T-helper 2 cell treated with Interferon-gamma antibody and Interleukin-4, amounts not matched to agents 5 μg/mL and 100 μg/mL, for 36 hours (primary cell): ENCODE results near the gene MYO1D.
"Not testable (repeated sequence)": the region's sequence is repeated elsewhere in the genome, so short reads cannot be mapped to it uniquely, and the experiment has no call there.

Experiments
- DNase-seq: peaks from one replicate; pipeline ENCODE4 v3.0.0; 2021; ENCODE audit warnings: low spot score
- H3K27ac Mint-ChIP-seq: one replicate; pipeline ENCODE4 v1.8.0; 2021; ENCODE audit warnings: mild to moderate bottlenecking, mixed read lengths
- H3K27me3 Mint-ChIP-seq: one replicate; pipeline ENCODE4 v1.8.0; 2021; ENCODE audit warnings: low read depth, mixed read lengths
- H3K36me3 Mint-ChIP-seq: one replicate; pipeline ENCODE4 v1.8.0; 2021; ENCODE audit warnings: low read depth, mixed read lengths
- H3K4me1 Mint-ChIP-seq: one replicate; pipeline ENCODE4 v1.8.0; 2021; ENCODE audit warnings: low read depth, mixed read lengths
- H3K4me3 Mint-ChIP-seq: one replicate; pipeline ENCODE4 v1.8.0; 2022; ENCODE audit warnings: mild to moderate bottlenecking, moderate library complexity, mixed read lengths
- H3K9me3 Mint-ChIP-seq: one replicate; pipeline ENCODE4 v1.8.0; 2021; ENCODE audit warnings: mixed read lengths

The MYO1D gene

DNA sequence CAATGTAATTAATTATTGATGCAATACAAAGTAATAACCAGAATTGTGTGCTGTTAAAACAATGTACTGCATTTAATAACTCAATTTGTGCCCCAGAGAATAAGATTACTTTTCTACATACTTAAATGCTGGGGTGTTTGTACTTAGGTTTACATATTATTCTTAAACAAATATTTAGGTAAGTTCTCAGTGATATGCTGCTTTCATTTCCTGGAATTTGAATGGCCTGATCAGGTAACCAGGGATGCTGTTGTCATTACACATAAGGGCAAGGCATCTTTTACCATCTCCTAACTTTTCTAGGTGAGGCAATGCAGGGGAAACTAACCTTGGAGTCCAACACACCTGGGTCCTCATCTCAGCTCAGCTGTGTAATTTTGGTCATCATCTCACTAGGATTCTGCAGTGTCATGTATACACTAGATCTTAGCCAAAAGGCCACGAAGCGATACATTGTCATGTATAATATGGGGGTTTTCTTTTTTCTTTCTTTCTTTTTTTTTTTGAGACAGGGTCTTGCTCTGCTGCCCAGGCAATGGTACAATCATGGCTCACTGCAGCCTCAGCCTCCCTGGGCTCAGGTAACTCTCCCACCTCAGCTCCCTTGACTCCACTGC is 45.2 kb downstream of the MYO1D start:
- no peaks in the 10 kb centered on the region for H3K9me3 Mint-ChIP-seq
- H3K36me3 Mint-ChIP-seq = no peaks in the 10 kb centered on the region
- no peak overlapping the region for H3K27ac Mint-ChIP-seq
- DNase-seq = no peak
- H3K27me3 Mint-ChIP-seq = peaks cover 10% of the 10 kb centered on the region
- H3K4me3 Mint-ChIP-seq = no peak overlapping the region
- H3K4me1 Mint-ChIP-seq = peaks cover 14% of the 10 kb centered on the region

DNA sequence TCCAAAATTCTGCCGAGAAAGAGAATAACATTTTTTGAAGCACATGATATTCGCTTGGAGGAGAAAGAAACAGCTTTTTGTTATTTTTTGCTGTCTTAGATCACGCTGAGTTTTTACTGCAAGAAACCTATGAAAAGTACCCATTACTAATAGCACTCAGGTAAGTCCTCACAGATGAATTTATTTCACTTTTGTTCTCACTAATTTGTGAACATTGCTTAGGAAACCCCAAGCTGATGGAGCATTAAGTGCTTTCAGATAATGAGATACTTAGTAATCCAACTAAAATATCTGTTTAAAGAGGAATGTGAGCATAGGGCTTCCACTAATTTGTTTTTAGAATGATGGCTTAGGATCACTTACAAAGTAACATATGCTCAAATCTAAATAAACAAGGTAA is 45.7 kb downstream of the MYO1D start:
- DNase-seq = no peak
- Mint-ChIP-seq H3K4me1 (peaks cover 14% of the 10 kb centered on the region), H3K36me3 (no peaks in the 10 kb centered on the region), H3K9me3 (no peaks in the 10 kb centered on the region), H3K27me3 (peaks cover 10% of the 10 kb centered on the region), H3K4me3 (no peak overlapping the region), H3K27ac (no peak overlapping the region)

DNA sequence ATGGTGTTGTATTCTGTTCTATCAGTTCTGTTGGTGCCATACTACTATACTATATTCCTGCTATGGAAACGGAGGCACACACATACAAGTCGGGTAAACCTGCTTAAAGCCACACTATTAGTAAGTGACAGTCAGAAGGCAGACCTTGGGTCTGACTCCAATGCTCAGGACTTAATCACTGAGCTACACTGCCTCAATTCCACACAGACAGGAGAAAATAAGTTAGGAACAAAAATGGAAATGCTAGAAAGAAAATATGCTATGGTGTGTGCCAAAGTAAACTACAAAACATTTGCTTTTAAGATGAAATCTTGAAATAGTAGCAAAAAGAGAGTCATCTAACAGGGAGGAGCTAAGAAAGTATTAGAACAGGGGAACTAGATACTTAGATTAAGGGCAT is 48.1 kb downstream of the MYO1D start:
- Mint-ChIP-seq H3K4me3 (no peak overlapping the region), H3K9me3 (no peaks in the 10 kb centered on the region), H3K27ac (no peak overlapping the region), H3K36me3 (no peaks in the 10 kb centered on the region), H3K27me3 (peaks cover 16% of the 10 kb centered on the region), H3K4me1 (peaks cover 15% of the 10 kb centered on the region)
- DNase-seq = no peak

DNA sequence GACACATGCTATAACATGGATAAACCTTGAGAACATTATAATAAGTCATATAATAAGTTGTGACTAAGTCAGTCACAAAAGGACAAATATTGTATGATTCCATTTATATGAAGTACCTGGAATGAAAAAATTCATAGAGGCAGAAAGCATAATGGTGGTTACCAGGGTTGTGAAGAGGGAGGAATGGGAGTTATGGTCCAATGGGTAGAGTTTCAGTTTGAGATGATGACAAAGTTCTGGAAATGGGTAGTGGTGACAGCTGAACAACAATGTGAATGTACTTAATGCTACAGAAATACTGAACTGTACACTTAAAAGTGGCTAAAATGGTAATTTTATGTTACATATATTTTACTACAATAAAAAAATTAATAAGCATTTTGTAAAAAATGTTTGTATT is 49.7 kb downstream of the MYO1D start:
- Mint-ChIP-seq H3K27ac (no peak overlapping the region), H3K9me3 (no peaks in the 10 kb centered on the region), H3K27me3 (peaks cover 13% of the 10 kb centered on the region), H3K4me1 (peaks cover 17% of the 10 kb centered on the region), H3K4me3 (no peak overlapping the region), H3K36me3 (no peaks in the 10 kb centered on the region)
- no peak for DNase-seq

DNA sequence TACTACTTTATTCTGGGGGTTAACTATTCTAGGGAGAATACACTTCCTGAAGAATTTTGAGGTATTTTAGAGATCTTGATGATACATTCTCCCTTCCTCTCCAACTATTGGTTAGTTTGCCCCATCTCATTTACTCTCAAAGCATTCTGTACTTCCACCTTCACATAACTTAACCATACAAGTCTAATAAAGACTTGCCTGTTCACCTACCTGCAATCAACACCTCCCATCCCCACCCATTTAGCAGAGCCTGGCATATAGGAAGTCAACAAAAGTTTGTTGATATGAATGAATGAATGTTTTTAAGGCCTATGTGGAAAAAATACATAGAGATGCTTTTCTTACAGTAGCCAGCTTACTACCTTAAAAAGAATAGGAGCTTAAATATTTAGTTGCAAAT is 50.8 kb downstream of the MYO1D start:
- Mint-ChIP-seq H3K36me3 (no peaks in the 10 kb centered on the region), H3K9me3 (no peaks in the 10 kb centered on the region), H3K4me3 (no peak overlapping the region), H3K4me1 (peaks cover 17% of the 10 kb centered on the region), H3K27me3 (peaks cover 15% of the 10 kb centered on the region), H3K27ac (no peak overlapping the region)
- DNase-seq = no peak

DNA sequence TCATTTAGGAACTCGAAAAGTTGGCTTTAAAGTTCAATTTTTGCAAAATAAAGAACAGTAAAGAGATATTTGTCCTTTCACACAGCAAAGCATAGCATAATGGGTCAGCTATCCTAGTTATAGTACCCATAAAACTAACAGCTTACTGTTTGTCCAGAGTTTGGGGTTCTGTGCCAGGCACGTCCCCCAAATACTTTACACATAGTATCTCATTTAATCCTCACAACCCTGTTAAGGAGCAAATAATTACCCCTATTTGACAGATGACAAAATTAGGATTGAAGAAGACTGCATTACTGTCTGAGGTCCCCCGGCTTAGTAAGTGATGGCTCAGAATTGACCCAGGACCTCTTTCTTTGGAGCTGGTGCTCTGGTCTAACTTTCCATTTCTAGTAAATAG is 52.6 kb downstream of the MYO1D start:
- Mint-ChIP-seq H3K9me3 (no peaks in the 10 kb centered on the region), H3K27me3 (peaks cover 19% of the 10 kb centered on the region), H3K4me3 (no peak overlapping the region), H3K36me3 (no peaks in the 10 kb centered on the region), H3K4me1 (peaks cover 17% of the 10 kb centered on the region), H3K27ac (no peak overlapping the region)
- DNase-seq = no peak

DNA sequence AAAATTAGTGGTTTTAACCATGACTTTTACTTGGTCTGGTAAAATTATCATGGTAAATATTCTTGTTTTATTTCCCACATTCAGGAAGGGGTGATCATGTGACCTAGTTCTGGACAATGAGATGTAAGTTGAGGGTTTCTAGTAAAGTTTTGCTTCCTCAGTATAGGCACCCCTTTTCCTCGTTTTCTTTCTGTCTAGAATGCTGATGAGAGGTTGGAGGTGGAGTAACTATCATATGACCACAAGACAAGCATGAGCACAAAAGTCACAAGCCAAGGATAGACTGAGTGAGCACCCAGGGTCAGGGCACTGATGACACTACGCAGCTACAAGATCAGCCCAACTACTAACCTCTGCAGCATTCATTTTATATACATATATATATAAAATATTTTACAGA is 53.9 kb downstream of the MYO1D start:
- DNase-seq = no peak
- Mint-ChIP-seq H3K4me3 (no peak overlapping the region), H3K27me3 (peaks cover 21% of the 10 kb centered on the region), H3K4me1 (peaks cover 15% of the 10 kb centered on the region), H3K36me3 (no peaks in the 10 kb centered on the region), H3K27ac (no peak overlapping the region), H3K9me3 (no peaks in the 10 kb centered on the region)

DNA sequence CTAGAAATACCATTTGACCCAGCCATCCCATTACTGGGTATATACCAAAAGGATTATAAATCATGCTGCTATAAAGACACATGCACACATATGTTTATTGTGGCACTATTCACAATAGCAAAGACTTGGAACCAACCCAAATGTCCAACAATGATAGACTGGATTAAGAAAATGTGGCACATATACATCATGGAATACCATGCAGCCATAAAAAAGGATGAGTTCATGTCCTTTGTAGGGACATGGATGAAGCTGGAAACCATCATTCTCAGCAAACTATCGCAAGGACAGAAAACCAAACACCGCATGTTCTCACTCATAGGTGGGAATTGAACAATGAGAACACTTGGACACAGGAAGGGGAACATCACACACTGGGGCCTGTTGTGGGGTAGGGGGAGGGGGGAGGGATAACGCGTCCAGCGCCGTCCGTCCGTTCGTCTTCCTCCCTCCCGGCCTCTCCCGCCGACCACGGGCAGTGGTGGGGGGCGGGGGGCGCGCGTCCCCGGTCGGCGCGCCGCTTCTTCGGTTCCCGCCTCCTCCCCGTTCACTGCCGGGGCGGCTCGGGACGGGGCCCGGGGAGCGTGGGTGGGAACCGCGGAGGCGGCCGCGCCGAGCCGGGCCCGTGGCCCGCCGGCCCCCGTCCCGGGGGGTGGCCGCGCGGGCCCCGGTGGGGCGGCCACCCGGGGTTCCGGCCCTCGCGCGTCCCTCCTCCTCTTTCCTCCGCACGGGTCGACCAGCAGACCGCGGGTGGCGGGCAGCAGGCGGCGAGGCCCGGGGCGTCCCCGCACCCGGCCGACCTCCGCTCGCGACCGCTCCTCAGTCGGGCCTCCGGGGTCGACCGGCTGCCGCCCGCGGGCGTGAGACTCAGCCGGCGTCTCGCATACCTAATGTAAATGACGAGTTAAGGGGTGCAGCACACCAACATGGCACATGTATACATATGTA is 54.7 kb downstream of the MYO1D start:
- DNase-seq, H3K36me3 Mint-ChIP-seq, H3K27ac Mint-ChIP-seq, H3K4me3 Mint-ChIP-seq, H3K9me3 Mint-ChIP-seq: not testable (repeated sequence)
- peaks cover 10% of the 10 kb centered on the region for H3K4me1 Mint-ChIP-seq
- peaks cover 21% of the 10 kb centered on the region for H3K27me3 Mint-ChIP-seq

DNA sequence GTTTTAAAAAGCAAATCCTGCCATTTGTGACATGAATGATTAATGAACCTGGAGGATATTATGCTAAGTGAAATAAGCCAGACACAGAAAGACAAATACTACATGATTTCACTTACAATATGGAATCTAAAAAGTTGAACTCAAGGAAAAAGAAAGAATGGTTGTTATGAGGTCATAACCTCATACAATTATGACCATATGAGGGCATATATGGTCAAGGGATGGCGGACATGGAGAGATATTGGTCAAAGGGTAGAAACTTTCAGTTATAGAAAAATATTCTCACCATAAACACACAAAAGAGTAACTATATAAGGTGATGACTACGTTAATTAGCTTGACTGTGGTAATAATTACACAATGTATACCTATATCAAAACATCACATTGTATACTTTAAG is 56.5 kb downstream of the MYO1D start:
- Mint-ChIP-seq H3K27me3 (peaks cover 19% of the 10 kb centered on the region), H3K4me3 (no peak overlapping the region), H3K9me3 (no peaks in the 10 kb centered on the region), H3K27ac (no peak overlapping the region), H3K36me3 (no peaks in the 10 kb centered on the region), H3K4me1 (peaks cover 7% of the 10 kb centered on the region)
- no peak for DNase-seq

DNA sequence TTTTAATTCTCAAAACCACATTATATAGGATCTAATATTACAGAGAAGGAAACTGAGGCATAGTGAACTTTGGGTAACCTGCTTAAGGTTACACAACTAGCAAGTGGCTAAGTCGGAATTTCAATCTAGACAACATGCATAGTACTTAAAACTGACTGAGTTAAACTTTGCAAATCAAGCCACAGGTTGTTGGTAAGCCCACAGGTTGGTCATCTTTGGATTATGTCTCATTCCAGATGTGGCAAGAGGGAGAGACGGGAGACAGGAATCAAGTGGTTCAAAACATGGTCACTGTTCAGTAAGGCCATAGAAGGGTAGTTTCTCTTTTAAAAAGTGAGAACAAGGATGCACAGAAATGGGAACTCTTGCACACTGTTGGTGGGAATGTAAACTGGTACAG is 57.1 kb downstream of the MYO1D start:
- Mint-ChIP-seq H3K9me3 (no peaks in the 10 kb centered on the region), H3K27me3 (peaks cover 17% of the 10 kb centered on the region), H3K27ac (no peak overlapping the region), H3K4me3 (no peak overlapping the region), H3K36me3 (no peaks in the 10 kb centered on the region), H3K4me1 (peaks cover 9% of the 10 kb centered on the region)
- no peak for DNase-seq

DNA sequence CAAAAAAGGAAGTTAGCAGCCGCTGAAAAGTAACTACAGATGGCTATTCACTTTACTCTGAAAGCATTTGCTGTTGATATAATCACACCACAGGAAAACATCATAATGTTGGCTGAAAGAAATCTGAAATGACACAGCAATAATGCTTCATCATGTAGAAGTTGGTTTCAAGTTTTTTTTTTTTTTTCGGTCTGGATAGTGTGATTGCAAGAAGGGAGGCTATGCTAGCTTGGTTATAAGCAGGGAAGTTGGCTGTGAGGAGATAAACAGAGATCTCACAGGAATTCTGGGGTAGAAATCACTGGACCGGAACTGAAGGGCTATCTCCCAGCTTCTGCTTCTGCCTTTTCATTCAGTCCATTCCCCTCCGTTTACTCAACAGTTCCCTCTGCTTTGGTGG is 57.9 kb downstream of the MYO1D start:
- H3K27ac Mint-ChIP-seq = no peak overlapping the region
- no peaks in the 10 kb centered on the region for H3K9me3 Mint-ChIP-seq
- no peaks in the 10 kb centered on the region for H3K36me3 Mint-ChIP-seq
- no peak for DNase-seq
- H3K4me1 Mint-ChIP-seq = peaks cover 11% of the 10 kb centered on the region
- H3K27me3 Mint-ChIP-seq = peaks cover 14% of the 10 kb centered on the region
- H3K4me3 Mint-ChIP-seq = no peak overlapping the region

DNA sequence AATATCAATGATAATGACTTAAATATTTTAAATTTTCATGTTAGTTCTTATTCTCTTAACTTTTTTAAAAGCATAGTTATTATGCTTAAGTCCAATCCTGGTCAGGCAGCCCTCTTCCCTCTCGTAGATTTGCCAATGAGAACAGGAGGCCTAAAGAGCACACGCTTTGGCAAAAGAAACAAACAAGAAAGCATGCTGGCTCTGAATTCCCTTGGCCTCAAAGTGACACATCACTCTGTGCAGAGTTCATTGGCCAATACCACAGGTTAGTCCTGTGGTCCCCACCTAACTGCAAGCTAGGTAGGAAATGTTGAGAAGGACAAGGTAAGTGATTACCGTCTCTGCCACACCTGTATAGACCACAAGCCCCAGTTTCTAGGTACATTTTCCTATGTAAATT is 61.5 kb downstream of the MYO1D start:
- DNase-seq = no peak
- Mint-ChIP-seq H3K9me3 (no peaks in the 10 kb centered on the region), H3K36me3 (no peaks in the 10 kb centered on the region), H3K27ac (no peak overlapping the region), H3K4me3 (no peak overlapping the region), H3K27me3 (peaks cover 5% of the 10 kb centered on the region), H3K4me1 (peaks cover 11% of the 10 kb centered on the region)

DNA sequence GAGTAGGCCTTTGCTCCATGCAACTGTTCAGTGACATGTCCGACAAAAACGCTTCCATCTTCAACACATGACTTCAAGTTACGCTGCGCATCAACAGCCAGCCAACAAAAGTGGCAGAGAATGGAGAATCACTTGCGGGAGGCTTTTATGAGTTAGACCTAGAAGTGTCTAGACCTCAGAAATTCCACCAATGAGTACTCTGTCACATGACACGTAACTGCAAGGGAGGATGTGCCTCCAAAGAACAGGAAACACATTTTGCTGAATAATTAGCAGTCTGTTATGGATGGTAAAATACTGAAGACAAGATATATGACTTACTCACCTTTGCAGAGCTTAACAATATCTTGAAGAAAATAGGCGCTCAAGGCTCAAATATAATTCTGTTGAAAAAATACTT is 62.1 kb downstream of the MYO1D start:
- Mint-ChIP-seq H3K27ac (no peak overlapping the region), H3K4me3 (no peak overlapping the region), H3K4me1 (peaks cover 14% of the 10 kb centered on the region), H3K9me3 (no peaks in the 10 kb centered on the region), H3K27me3 (peaks cover 2% of the 10 kb centered on the region), H3K36me3 (no peaks in the 10 kb centered on the region)
- DNase-seq = no peak

DNA sequence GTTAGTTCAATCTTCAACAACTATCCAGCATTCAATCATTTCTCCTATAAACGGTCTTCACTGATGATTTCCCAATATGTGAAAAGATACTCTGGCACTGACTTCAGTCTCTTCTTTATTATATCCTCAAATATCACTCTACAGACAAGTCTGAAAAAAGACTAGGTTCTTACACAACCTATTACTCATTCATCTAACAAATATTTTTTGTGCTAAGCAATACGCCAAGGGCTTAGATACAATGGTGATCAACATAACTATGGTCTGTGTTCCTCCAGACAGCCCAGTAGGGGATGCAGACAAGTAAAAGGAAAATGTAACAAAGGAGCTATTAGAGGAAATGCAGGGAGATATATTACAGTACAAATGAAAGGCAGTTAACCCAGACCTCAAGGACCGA is 63.9 kb downstream of the MYO1D start:
- no peak overlapping the region for H3K27ac Mint-ChIP-seq
- no peak overlapping the region for H3K4me3 Mint-ChIP-seq
- H3K9me3 Mint-ChIP-seq = no peaks in the 10 kb centered on the region
- peaks cover 10% of the 10 kb centered on the region for H3K4me1 Mint-ChIP-seq
- H3K27me3 Mint-ChIP-seq = no peaks in the 10 kb centered on the region
- no peaks in the 10 kb centered on the region for H3K36me3 Mint-ChIP-seq
- no peak for DNase-seq
